HG02759 (cell line): ENCODE measurements around the gene BLVRA.
"Not testable (repeated sequence)": the region's sequence is repeated elsewhere in the genome, so short reads cannot be mapped to it uniquely, and the experiment has no call there.

Experiments
- ATAC-seq: cut with Tn5 transposase; IDR thresholded peaks from one replicate; pipeline ENCODE4 v1.9.1; 2021; ENCODE audit warnings: mild to moderate bottlenecking, moderate library complexity; ENCODE audit not compliant: unreplicated experiment

BLVRA gene

GRCh38 chr7:43768887-43769272 lies 10.4 kb downstream of the BLVRA start:
- no peak for ATAC-seq

GRCh38 chr7:43769281-43769680 lies 10.8 kb downstream of the BLVRA start:
- no peak for ATAC-seq

GRCh38 chr7:43769791-43770465 lies 11.4 kb downstream of the BLVRA start:
- ATAC-seq: no peak

- no peak for ATAC-seq
Measured at GRCh38 chr7:43771128-43771527, 12.6 kb downstream of the BLVRA start.

GRCh38 chr7:43771573-43771972 lies 13.1 kb downstream of the BLVRA start:
- ATAC-seq: no peak

GRCh38 chr7:43773268-43773667 lies 14.8 kb downstream of the BLVRA start:
- not testable (repeated sequence) for ATAC-seq

GRCh38 chr7:43775255-43775654 lies 16.8 kb downstream of the BLVRA start:
- not testable (repeated sequence) for ATAC-seq

GRCh38 chr7:43778293-43779044 lies 20.0 kb downstream of the BLVRA start:
- ATAC-seq: not testable (repeated sequence)

GRCh38 chr7:43779045-43779812 lies 20.7 kb downstream of the BLVRA start:
- ATAC-seq: no peak

- no peak for ATAC-seq
Measured at GRCh38 chr7:43781726-43782607, 23.5 kb downstream of the BLVRA start.

GRCh38 chr7:43782768-43783555 lies 24.5 kb downstream of the BLVRA start:
- no peak for ATAC-seq

GRCh38 chr7:43784030-43784584 lies 25.6 kb downstream of the BLVRA start:
- no peak for ATAC-seq

GRCh38 chr7:43784585-43785087 lies 26.2 kb downstream of the BLVRA start:
- peak; percentile 98 for ATAC-seq

GRCh38 chr7:43785420-43785819 lies 26.9 kb downstream of the BLVRA start:
- no peak for ATAC-seq

GRCh38 chr7:43787771-43788170 lies 29.3 kb downstream of the BLVRA start:
- no peak for ATAC-seq

GRCh38 chr7:43790006-43790405 lies 31.5 kb downstream of the BLVRA start:
- ATAC-seq: no peak

GRCh38 chr7:43790834-43791233 lies 32.4 kb downstream of the BLVRA start:
- no peak for ATAC-seq

GRCh38 chr7:43791665-43792064 lies 33.2 kb downstream of the BLVRA start:
- ATAC-seq: no peak

- ATAC-seq: no peak
Measured at GRCh38 chr7:43792471-43793150, 34.1 kb downstream of the BLVRA start.
